Uterus (tissue), 4 donors: ENCODE results near the gene HMGB3. TPM values are rescaled to one million over a fixed set of nuclear protein-coding genes. Genes with fewer than 3 reads are reported as not detected.
"Not testable (repeated sequence)": the region's sequence is repeated elsewhere in the genome, so short reads cannot be mapped to it uniquely, and the experiment has no call there.

Experiments used
- DNase-seq, 2 donors: peaks; one replicate each; pipeline ENCODE4 v3.0.0-alpha.2; 2019 to 2020
- H3K27ac ChIP-seq, 2 donors: fragments of 200-600 bp; sonication (generic); 1 replicate in 1 of 2; 2 replicates in 1 of 2; pipeline ENCODE4 v1.5.1; 2016 to 2018
- H3K27me3 ChIP-seq, 2 donors: fragments of 200-600 bp; sonication (generic); one replicate each; pipeline ENCODE4 v1.5.1; 2018 to 2019; ENCODE audit warnings: control low read depth in 1 of 2
- H3K36me3 ChIP-seq, 2 donors: fragments of 200-600 bp; sonication (generic); one replicate each; pipeline ENCODE4 v1.5.1; 2019; ENCODE audit warnings: control low read depth in 1 of 2
- H3K4me1 ChIP-seq, 2 donors: fragments of 200-600 bp; sonication (generic); one replicate each; pipeline ENCODE4 v1.5.1; 2018 to 2019; ENCODE audit warnings: control low read depth in 1 of 2
- H3K4me3 ChIP-seq, 2 donors: fragments of 200-600 bp; sonication (generic); 1 replicate in 1 of 2; 2 replicates in 1 of 2; pipeline ENCODE4 v1.5.1; 2018 to 2019; ENCODE audit warnings: mild to moderate bottlenecking in 1 of 2
- H3K9me3 ChIP-seq, 2 donors: fragments of 200-600 bp; sonication (generic); one replicate each; pipeline ENCODE4 v1.5.1; 2019; ENCODE audit warnings: control low read depth in 1 of 2
- CTCF ChIP-seq, 4 experiments: fragments of 200-600 bp in 2 of 4; fragments of 450-650 bp in 2 of 4; sonication (generic) in 2 of 4; IDR thresholded peaks; one replicate each; pipeline ENCODE4 v1.5.1; 2016 to 2019; ENCODE audit warnings: antibody characterized with exemption in 4 of 4, mild to moderate bottlenecking in 2 of 4, moderate library complexity in 1 of 4
- POLR2A ChIP-seq, 2 donors: fragments of 450-650 bp; IDR thresholded peaks; one replicate each; pipeline ENCODE4 v1.6.1; 2016; ENCODE audit warnings: antibody characterized with exemption in 2 of 2, mild to moderate bottlenecking in 1 of 2, moderate library complexity in 1 of 2
- intact Hi-C: fragments of 100-400 bp; cut with DNase I; formaldehyde crosslinking; loops from one replicate; pipeline ENCODE4 v1.15.1; 2023; ENCODE audit warnings: low total_unique reads
- total RNA-seq, 4 donors: library from RNA; depleted of rRNA in 3 of 4; stranded (reverse); fragments of >200 nt in 3 of 4; gene quantifications; one replicate each; pipeline versions ENCODE4 v1.1.0 to v1.2.4, GENCODE V29; 2014 to 2023
- donor health status: DM: yes; HTN: yes; CAD: no.

HMGB3 gene
- total RNA-seq, 4 donors from 2014 or later = 2.4 to 21.8 (median 4.4) TPM; not detected in 1

GRCh38 chrX:150984169-150984824 is 1.2 kb downstream of the HMGB3 start:
- Histone ChIP-seq H3K4me1 (no peaks in the 10 kb centered on the region), H3K27ac (no peak overlapping the region), H3K9me3 (no peaks in the 10 kb centered on the region), H3K27me3 (no peaks in the 10 kb centered on the region), H3K4me3 (peak overlapping the region in 1 of 2 donors; percentile 22), H3K36me3 (no peaks in the 10 kb centered on the region)
- TF ChIP-seq POLR2A (IDR thresholded peaks at IDR 0.05) (no peak), CTCF (IDR thresholded peaks at IDR 0.05) (no peak)
- intact Hi-C loops = no loop called here
- no peak for DNase-seq

GRCh38 chrX:150987687-150988086 is 4.6 kb downstream of the HMGB3 start:
- intact Hi-C loops, H3K4me1 ChIP-seq, H3K36me3 ChIP-seq, H3K9me3 ChIP-seq, H3K4me3 ChIP-seq, DNase-seq, H3K27ac ChIP-seq, H3K27me3 ChIP-seq: not testable (repeated sequence)

- intact Hi-C loops = no loop called here
- Histone ChIP-seq H3K36me3 (no peaks in the 10 kb centered on the region), H3K4me1 (no peaks in the 10 kb centered on the region), H3K27ac (no peak overlapping the region), H3K4me3 (no peak overlapping the region), H3K27me3 (no peaks in the 10 kb centered on the region), H3K9me3 (no peaks in the 10 kb centered on the region)
- no peak for DNase-seq
- TF ChIP-seq POLR2A (IDR thresholded peaks at IDR 0.05) (no peak), CTCF (IDR thresholded peaks at IDR 0.05) (no peak)
These were observed 6.3 kb downstream of the HMGB3 start for GRCh38 chrX:150989420-150989819.

- H3K4me3 ChIP-seq = no peak overlapping the region
- no peak overlapping the region for H3K27ac ChIP-seq
- no peaks in the 10 kb centered on the region for H3K36me3 ChIP-seq
- no peaks in the 10 kb centered on the region for H3K4me1 ChIP-seq
- H3K9me3 ChIP-seq = no peaks in the 10 kb centered on the region
- no peaks in the 10 kb centered on the region for H3K27me3 ChIP-seq
- intact Hi-C loops = no loop called here
- DNase-seq = no peak
- no peak for TF ChIP-seq CTCF (IDR thresholded peaks at IDR 0.05)
- no peak for TF ChIP-seq POLR2A (IDR thresholded peaks at IDR 0.05)
These were observed 7.8 kb downstream of the HMGB3 start for GRCh38 chrX:150990910-150991309.

- no peak overlapping the region for H3K27ac ChIP-seq
These were observed 17.8 kb downstream of the HMGB3 start for GRCh38 chrX:151000861-151001331.

More at GRCh38 chrX:151000861-151001331, 17.8 kb downstream of the HMGB3 start:
- H3K9me3 ChIP-seq = no peaks in the 10 kb centered on the region
- intact Hi-C loops = no loop called here
- no peak for TF ChIP-seq CTCF (IDR thresholded peaks at IDR 0.05)
- TF ChIP-seq POLR2A (IDR thresholded peaks at IDR 0.05) = no peak
- H3K36me3 ChIP-seq = no peaks in the 10 kb centered on the region
- no peak for DNase-seq
- H3K4me3 ChIP-seq = no peak overlapping the region
- H3K27me3 ChIP-seq = no peaks in the 10 kb centered on the region
- H3K4me1 ChIP-seq = no peaks in the 10 kb centered on the region
